MM.1S (cell line): Measurements from ENCODE around the gene CIITA.

ENCODE experiments used
- DNase-seq: peaks from one replicate; pipeline ENCODE4 v3.0.0-alpha.2; 2015
- H2AFZ ChIP-seq: fragments of 300-600 bp; sonication (generic); 2 replicates; pipeline ENCODE4 v1.6.0; 2016; ENCODE audit warnings: antibody characterized with exemption, low read length
- H3F3A ChIP-seq: fragments of 300-600 bp; sonication (generic); 2 replicates; pipeline ENCODE4 v1.6.1; 2016; ENCODE audit warnings: mild to moderate bottlenecking, antibody characterized with exemption, low read length, moderate library complexity, mixed read lengths; ENCODE audit not compliant: insufficient read depth
- H3K27ac ChIP-seq: fragments of 300-600 bp; sonication (generic); 2 replicates; pipeline ENCODE4 v1.5.1; 2016; ENCODE audit warnings: mild to moderate bottlenecking, low read length
- H3K27me3 ChIP-seq: fragments of 300-600 bp; sonication (generic); replicated peaks from 2 replicates; pipeline ENCODE4 v1.6.0; 2016; ENCODE audit warnings: low read length; ENCODE audit not compliant: insufficient read depth
- H3K36me3 ChIP-seq: fragments of 300-600 bp; sonication (generic); replicated peaks from 2 replicates; pipeline ENCODE4 v1.6.1; 2016; ENCODE audit warnings: mild to moderate bottlenecking, low read length, mixed read lengths; ENCODE audit not compliant: insufficient read depth
- H3K4me1 ChIP-seq: fragments of 300-600 bp; sonication (generic); 2 replicates; pipeline ENCODE4 v1.6.1; 2016; ENCODE audit warnings: low read length, mixed read lengths
- H3K4me2 ChIP-seq: fragments of 300-600 bp; sonication (generic); 2 replicates; pipeline ENCODE4 v1.6.0; 2016; ENCODE audit warnings: low read depth, low read length
- H3K4me3 ChIP-seq: fragments of 300-600 bp; sonication (generic); 2 replicates; pipeline ENCODE4 v1.5.1; 2016; ENCODE audit warnings: low read length, mixed read lengths
- H3K79me2 ChIP-seq: fragments of 300-600 bp; sonication (generic); 2 replicates; pipeline ENCODE4 v1.6.1; 2016; ENCODE audit warnings: mixed run types, low read length, mixed read lengths
- H3K9ac ChIP-seq: fragments of 300-600 bp; sonication (generic); 2 replicates; pipeline ENCODE4 v1.6.1; 2016; ENCODE audit warnings: low read length, mixed read lengths
- H3K9me2 ChIP-seq: fragments of 300-600 bp; sonication (generic); replicated peaks from 2 replicates; pipeline ENCODE4 v1.6.1; 2016; ENCODE audit warnings: mild to moderate bottlenecking, low read length, mixed read lengths; ENCODE audit not compliant: insufficient read depth
- H3K9me3 ChIP-seq: fragments of 300-600 bp; sonication (generic); replicated peaks from 2 replicates; pipeline ENCODE4 v1.6.1; 2016; ENCODE audit warnings: mild to moderate bottlenecking, low read length, mixed read lengths; ENCODE audit not compliant: insufficient read depth
- H4K20me1 ChIP-seq: fragments of 300-600 bp; sonication (generic); 2 replicates; pipeline ENCODE4 v1.6.1; 2016; ENCODE audit warnings: mild to moderate bottlenecking, low read length, moderate library complexity, mixed read lengths; ENCODE audit not compliant: insufficient read depth
- EZH2 ChIP-seq: fragments of 300-600 bp; sonication (generic); optimal IDR thresholded peaks from 2 replicates; pipeline ENCODE3; 2017; ENCODE audit warnings: low read depth, mild to moderate bottlenecking, antibody characterized with exemption, low read length, mixed read lengths
- EZH2phosphoT487 ChIP-seq: fragments of 300-600 bp; sonication (generic); IDR thresholded peaks from 2 replicates; pipeline ENCODE4 v1.6.1; 2018; ENCODE audit warnings: antibody characterized with exemption, low read length
- TF ChIP-seq, protein P1 (sequence below): fragments of 300-600 bp; sonication (generic); IDR thresholded peaks from 2 replicates; pipeline ENCODE4 v1.5.1; 2016; ENCODE audit warnings: antibody characterized with exemption, low read length, mixed read lengths

Gene CIITA

DNA sequence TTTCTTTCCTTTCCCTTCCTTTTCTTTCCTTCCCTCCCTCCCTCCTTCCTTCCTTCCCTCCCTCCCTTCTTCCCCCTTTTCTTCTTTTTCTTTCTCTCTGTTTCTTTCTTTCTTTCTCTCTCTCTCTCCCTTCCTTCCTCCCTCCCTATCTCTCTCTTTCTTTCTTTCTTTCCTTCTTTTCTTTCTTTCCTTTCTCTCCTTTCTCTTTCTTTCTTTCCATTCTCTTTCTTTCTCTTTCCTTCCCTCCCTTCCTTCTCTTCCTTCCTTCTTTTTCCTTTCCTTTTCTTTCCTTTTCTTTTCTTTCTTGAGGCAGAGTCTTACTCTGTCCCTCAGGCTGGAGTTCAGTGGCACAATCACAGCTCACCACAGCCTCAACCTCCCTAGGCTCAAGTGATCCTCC is 34.3 kb downstream of the CIITA start:
- Histone ChIP-seq H2AFZ (no peak overlapping the region), H3K4me1 (no peaks in the 10 kb centered on the region), H3K9me3 (no peaks in the 10 kb centered on the region), H3K27ac (no peak overlapping the region), H3K79me2 (no peaks in the 10 kb centered on the region), H3K4me2 (no peak overlapping the region), H4K20me1 (no peaks in the 10 kb centered on the region), H3F3A (no peaks in the 10 kb centered on the region), H3K4me3 (no peak overlapping the region), H3K36me3 (no peaks in the 10 kb centered on the region), H3K27me3 (no peaks in the 10 kb centered on the region), H3K9ac (no peak overlapping the region), H3K9me2 (no peaks in the 10 kb centered on the region)
- no peak for DNase-seq
- TF ChIP-seq EZH2: no peak
- no peak for TF ChIP-seq EZH2phosphoT487
- TF ChIP-seq, protein P1, sequence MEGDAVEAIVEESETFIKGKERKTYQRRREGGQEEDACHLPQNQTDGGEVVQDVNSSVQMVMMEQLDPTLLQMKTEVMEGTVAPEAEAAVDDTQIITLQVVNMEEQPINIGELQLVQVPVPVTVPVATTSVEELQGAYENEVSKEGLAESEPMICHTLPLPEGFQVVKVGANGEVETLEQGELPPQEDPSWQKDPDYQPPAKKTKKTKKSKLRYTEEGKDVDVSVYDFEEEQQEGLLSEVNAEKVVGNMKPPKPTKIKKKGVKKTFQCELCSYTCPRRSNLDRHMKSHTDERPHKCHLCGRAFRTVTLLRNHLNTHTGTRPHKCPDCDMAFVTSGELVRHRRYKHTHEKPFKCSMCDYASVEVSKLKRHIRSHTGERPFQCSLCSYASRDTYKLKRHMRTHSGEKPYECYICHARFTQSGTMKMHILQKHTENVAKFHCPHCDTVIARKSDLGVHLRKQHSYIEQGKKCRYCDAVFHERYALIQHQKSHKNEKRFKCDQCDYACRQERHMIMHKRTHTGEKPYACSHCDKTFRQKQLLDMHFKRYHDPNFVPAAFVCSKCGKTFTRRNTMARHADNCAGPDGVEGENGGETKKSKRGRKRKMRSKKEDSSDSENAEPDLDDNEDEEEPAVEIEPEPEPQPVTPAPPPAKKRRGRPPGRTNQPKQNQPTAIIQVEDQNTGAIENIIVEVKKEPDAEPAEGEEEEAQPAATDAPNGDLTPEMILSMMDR: no peak

DNA sequence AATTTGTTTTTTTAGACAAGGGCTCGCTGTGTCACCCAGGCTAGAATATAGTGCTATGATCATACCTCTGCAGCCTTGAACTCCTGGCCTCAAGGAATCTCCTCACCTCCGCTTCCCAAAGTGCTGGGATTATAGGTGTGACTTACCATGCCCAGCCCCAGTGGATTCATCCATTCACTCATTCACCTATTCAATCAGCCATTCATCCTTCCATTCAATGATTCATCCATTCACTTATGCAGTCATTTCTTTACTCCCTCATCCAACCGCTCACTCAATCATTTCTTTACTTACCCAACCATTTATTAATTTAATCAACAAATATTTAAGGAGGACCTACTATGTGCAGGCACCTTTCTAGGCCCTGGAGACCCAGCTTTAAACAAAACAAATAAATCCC is 39.5 kb downstream of the CIITA start:
- H3K9ac ChIP-seq: no peak overlapping the region
- no peaks in the 10 kb centered on the region; the same call in 1 of the 2 replicates for H3K36me3 ChIP-seq
- no peaks in the 10 kb centered on the region for H3K9me2 ChIP-seq
- no peak overlapping the region for H3K4me3 ChIP-seq
- no peaks in the 10 kb centered on the region for H3K4me1 ChIP-seq
- H2AFZ ChIP-seq: no peak overlapping the region
- DNase-seq: no peak
- H3F3A ChIP-seq: peaks cover 3% of the 10 kb centered on the region
- H3K79me2 ChIP-seq: no peaks in the 10 kb centered on the region
- no peak overlapping the region for H3K4me2 ChIP-seq
- TF ChIP-seq EZH2 (no peak), EZH2phosphoT487 (no peak)
- TF ChIP-seq, protein P1: no peak
- H3K27me3 ChIP-seq: no peaks in the 10 kb centered on the region
- H4K20me1 ChIP-seq: no peaks in the 10 kb centered on the region
- no peaks in the 10 kb centered on the region for H3K9me3 ChIP-seq
- no peak overlapping the region for H3K27ac ChIP-seq

DNA sequence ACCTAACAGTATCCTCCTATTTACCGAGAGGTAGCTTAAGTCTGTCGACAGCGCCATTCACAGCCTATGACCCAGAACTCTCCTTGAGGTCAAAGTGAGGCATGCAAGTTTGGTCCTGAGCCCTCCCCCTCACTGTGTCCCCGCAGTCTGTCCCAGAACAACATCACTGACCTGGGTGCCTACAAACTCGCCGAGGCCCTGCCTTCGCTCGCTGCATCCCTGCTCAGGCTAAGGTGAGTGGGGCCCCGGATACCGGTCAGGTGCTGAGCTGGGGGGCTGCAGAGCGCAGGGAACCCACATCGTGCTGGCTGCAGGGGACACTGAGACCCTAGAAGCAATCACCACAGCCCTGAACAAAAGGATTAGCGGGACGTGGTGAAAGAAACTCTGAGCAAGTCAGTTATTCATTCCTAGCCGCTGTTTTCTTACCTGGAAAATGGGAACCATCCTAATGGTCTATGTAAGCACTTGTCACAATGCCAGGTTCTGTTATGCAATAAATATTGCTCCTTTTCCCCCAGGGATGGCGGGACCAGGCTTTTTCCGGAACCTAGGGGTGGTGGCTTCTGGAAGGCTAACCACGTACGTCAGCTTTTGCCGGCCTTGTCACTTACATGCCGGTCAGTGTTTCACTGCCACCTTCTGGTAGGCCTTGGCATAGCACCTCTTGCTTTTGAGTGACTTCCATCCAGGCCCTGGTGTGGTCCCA is 41.4 kb downstream of the CIITA start:
- no peaks in the 10 kb centered on the region; the same call in 1 of the 2 replicates for H3K36me3 ChIP-seq
- H3K27me3 ChIP-seq: no peaks in the 10 kb centered on the region
- no peaks in the 10 kb centered on the region for H3K79me2 ChIP-seq
- H3K4me3 ChIP-seq: no peak overlapping the region
- no peak overlapping the region for H3K4me2 ChIP-seq
- no peak overlapping the region for H3K9ac ChIP-seq
- H3F3A ChIP-seq: peaks cover 3% of the 10 kb centered on the region
- no peak overlapping the region for H3K27ac ChIP-seq
- TF ChIP-seq, protein P1: peak; percentile 96
- TF ChIP-seq EZH2: no peak
- H4K20me1 ChIP-seq: no peaks in the 10 kb centered on the region
- H3K4me1 ChIP-seq: no peaks in the 10 kb centered on the region
- peak; percentile 85 for DNase-seq
- H2AFZ ChIP-seq: no peak overlapping the region
- no peaks in the 10 kb centered on the region for H3K9me2 ChIP-seq
- no peaks in the 10 kb centered on the region for H3K9me3 ChIP-seq
